GM20431 (cell line): Measurements from ENCODE around the gene ADGRG4.

Experiments used
- in situ Hi-C: fragments of 300-500 bp; cut with MseI, MboI; formaldehyde crosslinking; loops from one replicate; pipeline ENCODE4 v1.15.0; 2020; ENCODE audit warnings: low sequenced_read_pairs; ENCODE audit not compliant: unreplicated experiment

The ADGRG4 gene

GRCh38 chrX:136291824-136292223, 8.9 kb upstream of the ADGRG4 start:
- in situ Hi-C loops = no loop called here

- in situ Hi-C loops = no loop called here
These were observed 8.1 kb upstream of the ADGRG4 start for GRCh38 chrX:136292656-136293055.

DNA sequence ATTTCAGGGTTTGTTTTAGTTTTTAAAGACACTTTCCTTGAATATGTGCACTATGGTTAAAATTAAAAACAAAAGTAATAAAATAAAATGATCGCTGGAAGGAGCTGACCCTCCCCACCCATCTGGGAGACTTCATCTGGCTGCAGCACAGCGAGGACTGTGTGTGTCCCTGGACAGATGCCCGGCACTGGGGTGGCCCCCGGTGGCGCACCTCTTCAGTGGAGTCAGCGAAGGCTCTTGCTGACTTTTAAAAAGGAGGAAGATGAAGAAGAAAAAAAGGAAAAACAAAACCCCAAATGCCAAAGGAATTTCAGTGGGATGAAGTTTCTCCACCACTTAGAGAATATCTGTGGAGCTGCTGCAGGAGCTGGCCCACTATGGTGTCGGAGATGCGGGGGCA, 5.4 kb upstream of the ADGRG4 start:
- in situ Hi-C loops = no loop called here

DNA sequence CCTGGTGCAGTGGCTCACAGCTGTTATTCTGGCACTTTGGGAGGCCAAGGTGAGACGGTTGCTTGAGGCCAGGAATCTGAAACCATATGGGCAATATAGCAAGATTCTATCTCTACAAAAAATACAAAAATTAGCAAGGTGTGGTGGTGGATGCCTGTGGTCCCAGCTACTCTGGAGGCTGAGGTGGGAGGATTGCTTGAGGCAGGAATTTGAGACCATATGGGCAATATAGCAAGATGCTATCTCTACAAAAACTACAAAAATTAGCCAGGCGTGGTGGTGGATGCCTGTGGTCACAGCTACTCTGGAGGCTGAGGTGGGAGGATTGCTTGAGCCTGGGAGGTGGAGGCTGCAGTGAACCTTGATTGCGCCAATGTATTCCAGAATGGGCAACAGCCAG, 2.3 kb downstream of the ADGRG4 start:
- in situ Hi-C loops = no loop called here

DNA sequence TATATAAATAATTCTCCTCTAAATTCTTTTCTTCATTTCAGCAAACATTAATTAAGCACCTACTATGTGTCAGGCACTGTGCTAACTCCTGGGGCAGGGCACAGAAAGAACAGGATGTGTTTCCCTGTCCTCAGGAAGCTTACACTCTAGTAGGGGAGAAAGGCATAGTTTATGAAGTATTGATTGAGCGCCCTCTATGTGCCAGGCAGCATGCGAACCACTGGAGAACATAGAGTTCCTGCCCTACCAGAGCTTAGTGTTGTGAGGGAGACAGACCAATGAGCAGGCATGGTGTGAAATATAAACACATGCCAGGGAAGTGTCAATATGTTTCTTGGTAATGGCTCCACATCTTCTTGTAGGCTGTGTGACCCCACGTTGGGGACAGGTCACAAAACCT, 3.7 kb downstream of the ADGRG4 start:
- in situ Hi-C loops = no loop called here

- in situ Hi-C loops = no loop called here
These were observed 5.4 kb downstream of the ADGRG4 start for GRCh38 chrX:136306182-136306581.

- in situ Hi-C loops = no loop called here
These were observed 6.7 kb downstream of the ADGRG4 start for GRCh38 chrX:136307471-136307870.

- in situ Hi-C loops = no loop called here
These were observed 9.6 kb downstream of the ADGRG4 start for GRCh38 chrX:136310411-136310810.

GRCh38 chrX:136318156-136318555, 17.4 kb downstream of the ADGRG4 start:
- in situ Hi-C loops = no loop called here

GRCh38 chrX:136318895-136319597, 18.3 kb downstream of the ADGRG4 start:
- in situ Hi-C loops = no loop called here

- in situ Hi-C loops = no loop called here
These were observed 18.8 kb downstream of the ADGRG4 start for GRCh38 chrX:136319600-136319999.

- in situ Hi-C loops = no loop called here
These were observed 20.8 kb downstream of the ADGRG4 start for GRCh38 chrX:136321532-136321931.

GRCh38 chrX:136322064-136322463, 21.3 kb downstream of the ADGRG4 start:
- in situ Hi-C loops = no loop called here

DNA sequence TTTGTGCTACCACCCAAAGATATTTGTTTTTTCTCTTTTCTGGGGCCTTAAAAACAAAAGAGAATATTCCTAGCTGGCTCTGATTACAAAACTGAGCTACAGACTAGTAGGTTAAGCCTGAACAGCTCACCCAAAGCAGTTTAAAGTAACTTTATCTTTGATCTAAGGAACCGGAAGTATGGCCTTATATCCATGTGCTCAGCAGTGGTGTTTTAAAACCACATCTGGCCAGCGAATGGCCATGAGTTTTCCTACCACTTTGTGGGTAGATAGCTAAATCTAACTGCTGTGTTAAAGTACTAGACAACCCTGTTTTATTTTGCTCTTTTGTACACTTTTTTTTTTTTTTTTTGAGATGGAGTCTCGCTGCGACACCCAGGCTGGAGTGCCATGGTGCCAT, 24.6 kb downstream of the ADGRG4 start:
- in situ Hi-C loops = no loop called here

DNA sequence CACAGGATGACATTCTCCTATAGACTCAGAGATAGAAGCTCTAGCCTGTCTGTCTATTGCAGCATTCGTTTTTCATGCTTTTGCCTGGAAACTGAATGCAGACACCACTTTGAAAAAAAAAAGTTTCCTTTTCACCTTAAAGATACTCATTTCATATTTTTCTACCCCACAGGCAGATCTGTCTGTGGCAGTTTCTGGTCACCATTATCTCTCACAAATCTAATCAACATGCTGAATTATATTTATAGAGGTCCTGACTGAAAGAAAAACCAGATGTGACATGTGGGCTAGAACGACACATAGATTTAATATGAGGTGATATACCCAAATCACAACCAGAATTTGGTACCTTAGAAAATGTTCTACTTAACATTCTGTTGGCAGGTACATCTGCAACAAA, 28.2 kb downstream of the ADGRG4 start:
- in situ Hi-C loops = no loop called here

GRCh38 chrX:136336623-136337022, 35.9 kb downstream of the ADGRG4 start:
- in situ Hi-C loops = no loop called here

DNA sequence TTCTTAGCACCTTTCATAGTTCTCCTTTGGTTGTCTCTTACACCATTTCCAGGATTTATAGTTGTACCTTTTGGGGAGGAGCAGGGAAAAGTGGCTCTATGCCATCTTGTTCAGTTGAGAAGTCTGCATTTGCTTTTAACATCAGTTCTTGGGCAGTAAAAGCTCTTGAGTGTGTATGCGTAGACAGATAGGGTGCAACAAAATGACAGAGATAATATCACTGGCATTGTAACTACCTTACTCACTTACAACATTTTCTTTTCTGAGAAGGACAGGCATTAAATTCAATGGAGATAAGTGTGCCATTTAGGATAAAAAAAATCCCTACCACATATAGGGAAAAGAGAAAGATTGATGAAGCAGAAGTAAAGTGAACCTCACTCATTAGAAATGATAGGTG, 38.9 kb downstream of the ADGRG4 start:
- in situ Hi-C loops = no loop called here

DNA sequence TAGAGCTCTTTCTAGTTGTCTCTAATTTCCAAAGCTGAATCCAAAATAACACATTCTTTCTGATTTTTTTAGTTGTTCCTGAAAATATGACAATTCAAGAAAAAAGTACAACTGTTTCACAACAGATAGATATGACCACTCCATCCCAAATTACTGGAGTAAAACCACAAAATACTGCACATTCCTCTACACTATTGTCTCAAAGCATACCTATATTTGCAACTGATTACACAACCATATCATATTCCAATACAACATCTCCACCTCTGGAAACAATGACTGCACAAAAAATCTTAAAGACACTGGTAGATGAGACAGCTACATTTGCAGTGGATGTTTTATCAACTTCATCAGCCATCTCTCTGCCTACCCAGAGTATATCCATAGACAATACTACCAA, 43.6 kb downstream of the ADGRG4 start:
- in situ Hi-C loops = no loop called here

DNA sequence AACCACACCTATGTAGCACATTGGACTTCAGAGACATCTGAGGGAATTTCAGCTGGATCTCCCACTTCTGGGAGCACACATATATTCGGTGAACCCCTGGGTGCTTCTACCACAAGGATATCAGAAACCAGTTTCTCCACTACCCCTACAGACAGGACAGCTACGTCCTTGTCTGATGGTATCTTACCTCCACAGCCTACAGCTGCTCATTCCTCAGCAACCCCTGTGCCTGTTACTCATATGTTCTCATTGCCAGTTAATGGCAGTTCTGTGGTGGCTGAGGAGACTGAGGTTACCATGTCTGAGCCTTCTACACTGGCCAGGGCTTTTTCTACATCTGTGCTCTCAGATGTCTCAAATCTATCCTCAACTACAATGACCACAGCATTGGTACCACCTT, 45.7 kb downstream of the ADGRG4 start:
- in situ Hi-C loops = no loop called here

DNA sequence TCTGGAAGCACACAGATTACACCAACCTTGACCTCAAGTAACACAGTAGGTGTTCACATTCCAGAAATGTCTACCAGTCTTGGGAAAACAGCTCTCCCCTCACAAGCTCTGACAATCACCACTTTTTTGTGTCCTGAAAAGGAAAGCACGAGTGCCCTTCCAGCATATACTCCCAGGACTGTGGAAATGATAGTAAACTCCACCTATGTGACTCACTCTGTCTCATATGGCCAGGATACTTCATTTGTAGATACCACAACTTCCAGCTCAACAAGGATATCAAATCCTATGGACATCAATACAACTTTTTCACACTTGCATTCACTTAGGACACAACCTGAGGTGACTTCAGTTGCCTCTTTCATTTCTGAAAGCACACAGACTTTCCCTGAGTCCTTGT, 46.9 kb downstream of the ADGRG4 start:
- in situ Hi-C loops = no loop called here

- in situ Hi-C loops = no loop called here
These were observed 52.8 kb downstream of the ADGRG4 start for GRCh38 chrX:136353526-136354093.

DNA sequence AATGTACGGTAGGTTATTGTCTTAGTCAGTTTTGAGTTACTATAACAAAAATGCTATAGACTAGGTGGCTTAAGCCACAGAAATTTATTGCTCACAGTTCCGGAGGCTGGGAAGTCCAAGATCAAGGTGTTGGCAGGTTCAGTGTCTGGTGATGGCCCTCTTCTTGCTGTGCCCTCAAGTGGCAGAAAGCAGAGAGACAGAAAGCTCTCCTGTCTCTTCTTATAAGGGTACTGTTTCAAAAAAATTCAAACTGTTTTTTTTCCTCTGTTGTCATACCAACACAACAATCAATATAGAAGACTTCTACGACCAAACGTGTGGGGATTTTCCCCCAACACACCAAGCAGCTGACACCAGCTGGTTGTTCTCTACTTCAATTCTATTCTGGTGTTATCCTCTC, 53.4 kb downstream of the ADGRG4 start:
- in situ Hi-C loops = no loop called here
